DMS114 treated with DMSO at 0.1 percent for 48 hours (cell line): ENCODE data around the gene VPS13D.
"Not testable (repeated sequence)": the region's sequence is repeated elsewhere in the genome, so short reads cannot be mapped to it uniquely, and the experiment has no call there.

Experiments used
- DNase-seq: peaks from one replicate; lab custom pipeline; 2025; ENCODE audit not compliant: unreplicated experiment; lab: John Stamatoyannopoulos, UW

The VPS13D gene

GRCh38 chr1:12200208-12200607, 29.6 kb upstream of the VPS13D start:
- DNase-seq: no peak

GRCh38 chr1:12201352-12202189, 28.3 kb upstream of the VPS13D start:
- no peak for DNase-seq

- DNase-seq: no peak
These were observed 27.7 kb upstream of the VPS13D start for GRCh38 chr1:12202190-12202497.

GRCh38 chr1:12202577-12202976, 27.3 kb upstream of the VPS13D start:
- DNase-seq: no peak

- no peak for DNase-seq
These were observed 26.4 kb upstream of the VPS13D start for GRCh38 chr1:12203216-12204007.

- DNase-seq: no peak
These were observed 25.7 kb upstream of the VPS13D start for GRCh38 chr1:12204140-12204539.

GRCh38 chr1:12204754-12205658, 24.8 kb upstream of the VPS13D start:
- DNase-seq: no peak

- DNase-seq: no peak
These were observed 23.6 kb upstream of the VPS13D start for GRCh38 chr1:12206238-12206637.

- DNase-seq: no peak
These were observed 22.9 kb upstream of the VPS13D start for GRCh38 chr1:12206792-12207424.

- DNase-seq: no peak
These were observed 21.6 kb upstream of the VPS13D start for GRCh38 chr1:12208271-12208670.

GRCh38 chr1:12208764-12209494, 20.9 kb upstream of the VPS13D start:
- DNase-seq: peak; percentile 62

- DNase-seq: no peak
These were observed 20.4 kb upstream of the VPS13D start for GRCh38 chr1:12209495-12209832.

- no peak for DNase-seq
These were observed 14.5 kb upstream of the VPS13D start for GRCh38 chr1:12215118-12215961.

GRCh38 chr1:12219800-12220199, 10.0 kb upstream of the VPS13D start:
- DNase-seq: no peak

GRCh38 chr1:12220890-12221289, 8.9 kb upstream of the VPS13D start:
- no peak for DNase-seq

- DNase-seq: not testable (repeated sequence)
These were observed 7.1 kb upstream of the VPS13D start for GRCh38 chr1:12222700-12223099.

GRCh38 chr1:12224092-12224491, 5.7 kb upstream of the VPS13D start:
- not testable (repeated sequence) for DNase-seq

- peak; percentile 7 for DNase-seq
These were observed 851 bp upstream of the VPS13D start for GRCh38 chr1:12228979-12229378.

- no peak for DNase-seq
These were observed 420 bp upstream of the VPS13D start for GRCh38 chr1:12229386-12229834.
